MM.1S (cell line): ENCODE data around the gene IST1.

ENCODE experiments used
- DNase-seq: peaks from one replicate; pipeline ENCODE4 v3.0.0-alpha.2; 2015
- H2AFZ ChIP-seq: fragments of 300-600 bp; sonication (generic); 2 replicates; pipeline ENCODE4 v1.6.0; 2016; ENCODE audit warnings: antibody characterized with exemption, low read length
- H3F3A ChIP-seq: fragments of 300-600 bp; sonication (generic); 2 replicates; pipeline ENCODE4 v1.6.1; 2016; ENCODE audit warnings: mild to moderate bottlenecking, antibody characterized with exemption, low read length, moderate library complexity, mixed read lengths; ENCODE audit not compliant: insufficient read depth
- H3K27ac ChIP-seq: fragments of 300-600 bp; sonication (generic); 2 replicates; pipeline ENCODE4 v1.5.1; 2016; ENCODE audit warnings: mild to moderate bottlenecking, low read length
- H3K27me3 ChIP-seq: fragments of 300-600 bp; sonication (generic); replicated peaks from 2 replicates; pipeline ENCODE4 v1.6.0; 2016; ENCODE audit warnings: low read length; ENCODE audit not compliant: insufficient read depth
- H3K36me3 ChIP-seq: fragments of 300-600 bp; sonication (generic); replicated peaks from 2 replicates; pipeline ENCODE4 v1.6.1; 2016; ENCODE audit warnings: mild to moderate bottlenecking, low read length, mixed read lengths; ENCODE audit not compliant: insufficient read depth
- H3K4me1 ChIP-seq: fragments of 300-600 bp; sonication (generic); 2 replicates; pipeline ENCODE4 v1.6.1; 2016; ENCODE audit warnings: low read length, mixed read lengths
- H3K4me2 ChIP-seq: fragments of 300-600 bp; sonication (generic); 2 replicates; pipeline ENCODE4 v1.6.0; 2016; ENCODE audit warnings: low read depth, low read length
- H3K4me3 ChIP-seq: fragments of 300-600 bp; sonication (generic); 2 replicates; pipeline ENCODE4 v1.5.1; 2016; ENCODE audit warnings: low read length, mixed read lengths
- H3K79me2 ChIP-seq: fragments of 300-600 bp; sonication (generic); 2 replicates; pipeline ENCODE4 v1.6.1; 2016; ENCODE audit warnings: mixed run types, low read length, mixed read lengths
- H3K9ac ChIP-seq: fragments of 300-600 bp; sonication (generic); 2 replicates; pipeline ENCODE4 v1.6.1; 2016; ENCODE audit warnings: low read length, mixed read lengths
- H3K9me2 ChIP-seq: fragments of 300-600 bp; sonication (generic); replicated peaks from 2 replicates; pipeline ENCODE4 v1.6.1; 2016; ENCODE audit warnings: mild to moderate bottlenecking, low read length, mixed read lengths; ENCODE audit not compliant: insufficient read depth
- H3K9me3 ChIP-seq: fragments of 300-600 bp; sonication (generic); replicated peaks from 2 replicates; pipeline ENCODE4 v1.6.1; 2016; ENCODE audit warnings: mild to moderate bottlenecking, low read length, mixed read lengths; ENCODE audit not compliant: insufficient read depth
- H4K20me1 ChIP-seq: fragments of 300-600 bp; sonication (generic); 2 replicates; pipeline ENCODE4 v1.6.1; 2016; ENCODE audit warnings: mild to moderate bottlenecking, low read length, moderate library complexity, mixed read lengths; ENCODE audit not compliant: insufficient read depth
- EZH2 ChIP-seq: fragments of 300-600 bp; sonication (generic); optimal IDR thresholded peaks from 2 replicates; pipeline ENCODE3; 2017; ENCODE audit warnings: low read depth, mild to moderate bottlenecking, antibody characterized with exemption, low read length, mixed read lengths
- EZH2phosphoT487 ChIP-seq: fragments of 300-600 bp; sonication (generic); IDR thresholded peaks from 2 replicates; pipeline ENCODE4 v1.6.1; 2018; ENCODE audit warnings: antibody characterized with exemption, low read length
- TF ChIP-seq, protein P1 (sequence below): fragments of 300-600 bp; sonication (generic); IDR thresholded peaks from 2 replicates; pipeline ENCODE4 v1.5.1; 2016; ENCODE audit warnings: antibody characterized with exemption, low read length, mixed read lengths

Gene IST1

DNA sequence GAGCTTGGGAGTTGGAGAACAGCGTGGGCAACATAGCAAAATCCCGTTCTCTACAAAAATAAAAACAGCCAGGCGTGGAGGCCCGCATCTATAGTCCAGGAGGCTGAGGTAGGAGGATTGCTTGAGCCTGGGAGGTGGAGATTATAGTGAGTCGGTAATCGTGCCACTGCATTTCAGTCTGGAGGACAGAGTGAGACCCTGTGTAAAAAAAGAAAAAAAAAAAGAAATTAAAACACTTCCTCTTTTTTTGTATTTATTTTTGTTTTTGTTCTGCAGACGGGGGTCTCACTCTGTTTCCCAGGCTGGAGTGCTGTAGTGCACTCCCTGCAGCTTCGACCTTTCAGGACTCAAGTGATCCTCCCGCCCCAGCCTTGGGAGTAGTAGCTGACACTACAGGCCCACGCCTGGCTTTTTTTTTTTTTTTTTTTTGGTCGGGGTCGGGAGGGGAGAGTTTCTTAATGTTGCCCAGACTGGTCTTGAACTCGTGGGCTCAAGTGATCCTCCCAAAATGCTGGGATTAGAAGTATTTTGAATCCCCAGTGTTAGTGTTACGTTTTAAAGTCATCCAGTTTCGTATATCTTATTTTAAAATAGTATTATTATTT lies 1.5 kb downstream of the IST1 start:
- TF ChIP-seq, protein P1, sequence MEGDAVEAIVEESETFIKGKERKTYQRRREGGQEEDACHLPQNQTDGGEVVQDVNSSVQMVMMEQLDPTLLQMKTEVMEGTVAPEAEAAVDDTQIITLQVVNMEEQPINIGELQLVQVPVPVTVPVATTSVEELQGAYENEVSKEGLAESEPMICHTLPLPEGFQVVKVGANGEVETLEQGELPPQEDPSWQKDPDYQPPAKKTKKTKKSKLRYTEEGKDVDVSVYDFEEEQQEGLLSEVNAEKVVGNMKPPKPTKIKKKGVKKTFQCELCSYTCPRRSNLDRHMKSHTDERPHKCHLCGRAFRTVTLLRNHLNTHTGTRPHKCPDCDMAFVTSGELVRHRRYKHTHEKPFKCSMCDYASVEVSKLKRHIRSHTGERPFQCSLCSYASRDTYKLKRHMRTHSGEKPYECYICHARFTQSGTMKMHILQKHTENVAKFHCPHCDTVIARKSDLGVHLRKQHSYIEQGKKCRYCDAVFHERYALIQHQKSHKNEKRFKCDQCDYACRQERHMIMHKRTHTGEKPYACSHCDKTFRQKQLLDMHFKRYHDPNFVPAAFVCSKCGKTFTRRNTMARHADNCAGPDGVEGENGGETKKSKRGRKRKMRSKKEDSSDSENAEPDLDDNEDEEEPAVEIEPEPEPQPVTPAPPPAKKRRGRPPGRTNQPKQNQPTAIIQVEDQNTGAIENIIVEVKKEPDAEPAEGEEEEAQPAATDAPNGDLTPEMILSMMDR = no peak
- TF ChIP-seq EZH2phosphoT487 = no peak
- TF ChIP-seq EZH2 = no peak
- peaks cover 25% of the 10 kb centered on the region for H3F3A ChIP-seq
- no peaks in the 10 kb centered on the region for H3K36me3 ChIP-seq
- peak overlapping the region; percentile 94; the same call in 1 of the 2 replicates for H3K4me3 ChIP-seq
- peaks cover 28% of the 10 kb centered on the region for H4K20me1 ChIP-seq
- H3K4me1 ChIP-seq = 0 out of 2 replicates have a peak, but pooled peaks cover 3% of the 10 kb centered on the region
- H3K9ac ChIP-seq = no peak overlapping the region
- no peak overlapping the region for H3K27ac ChIP-seq
- no peak for DNase-seq
- H3K9me2 ChIP-seq = no peaks in the 10 kb centered on the region
- H3K9me3 ChIP-seq = no peaks in the 10 kb centered on the region
- H2AFZ ChIP-seq = no peak overlapping the region
- H3K79me2 ChIP-seq = peaks cover 66% of the 10 kb centered on the region
- no peaks in the 10 kb centered on the region for H3K27me3 ChIP-seq
- peak overlapping the region; percentile 61; the same call in 1 of the 2 replicates for H3K4me2 ChIP-seq

DNA sequence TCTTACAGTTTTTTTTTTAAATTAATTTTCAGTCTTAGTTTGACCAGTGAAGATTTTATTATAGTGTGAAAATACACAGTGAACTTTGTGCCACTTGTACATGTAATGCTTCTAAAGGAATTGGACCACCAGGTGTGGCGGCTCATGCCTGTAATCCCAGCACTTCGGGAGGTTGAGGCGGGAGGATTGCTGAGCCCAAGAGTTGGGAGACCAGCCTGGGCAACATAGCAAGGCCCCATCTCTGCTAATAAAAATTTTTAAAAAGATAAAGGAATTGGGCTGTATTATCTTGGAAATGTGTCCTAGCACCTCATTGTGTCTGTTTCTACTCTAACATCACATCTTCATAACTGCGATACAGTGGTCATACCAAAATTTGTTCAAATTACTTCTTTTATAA lies 3.8 kb downstream of the IST1 start:
- Histone ChIP-seq H3K4me3 (no peak overlapping the region), H4K20me1 (peaks cover 50% of the 10 kb centered on the region)

DNA sequence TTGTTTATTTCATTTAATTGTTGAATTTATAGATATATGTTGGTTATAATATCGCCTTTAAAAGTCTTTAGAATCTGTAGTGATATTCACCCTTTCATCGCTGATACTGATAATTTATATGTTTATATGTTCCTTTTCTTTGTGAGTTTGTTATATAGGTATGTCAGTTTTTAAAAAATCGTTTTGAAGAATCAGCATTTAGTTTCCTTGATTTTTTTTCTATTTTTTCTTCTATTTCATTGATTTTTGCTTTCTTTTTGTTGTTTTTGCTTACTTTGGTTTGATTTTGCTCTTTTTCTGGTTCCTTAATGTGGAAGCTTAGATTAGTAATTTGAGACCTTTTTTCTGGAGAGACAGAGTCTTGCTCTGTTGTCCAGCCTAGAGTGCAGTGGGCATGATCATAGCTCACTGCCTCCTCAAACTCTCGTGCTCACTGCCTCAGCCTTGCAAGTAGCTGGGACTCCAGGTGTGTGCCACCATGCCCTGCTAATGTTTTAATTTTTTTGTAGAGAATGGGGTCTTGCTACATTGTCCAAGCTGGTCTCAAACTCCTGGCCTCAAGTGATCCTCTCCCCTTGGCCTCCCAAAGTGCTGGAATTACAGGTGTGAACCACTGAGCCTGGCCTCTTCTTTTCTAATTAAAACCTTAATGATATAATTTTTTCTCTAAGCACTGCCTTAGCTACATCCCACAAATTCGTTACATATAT lies 7.5 kb downstream of the IST1 start:
- H3K4me1 ChIP-seq = no peaks in the 10 kb centered on the region
- H3F3A ChIP-seq = 0 out of 2 replicates have a peak, but pooled peaks cover 7% of the 10 kb centered on the region
- TF ChIP-seq EZH2phosphoT487 = no peak
- no peak for TF ChIP-seq EZH2
- TF ChIP-seq, protein P1 = no peak
- no peaks in the 10 kb centered on the region for H3K27me3 ChIP-seq
- H3K9ac ChIP-seq = no peak overlapping the region
- no peak overlapping the region for H3K4me2 ChIP-seq
- H3K36me3 ChIP-seq = no peaks in the 10 kb centered on the region
- H4K20me1 ChIP-seq = peaks cover 74% of the 10 kb centered on the region
- no peak for DNase-seq
- H3K9me2 ChIP-seq = no peaks in the 10 kb centered on the region
- no peak overlapping the region for H2AFZ ChIP-seq
- peaks cover 100% of the 10 kb centered on the region for H3K79me2 ChIP-seq
- H3K4me3 ChIP-seq = no peak overlapping the region
- no peaks in the 10 kb centered on the region for H3K9me3 ChIP-seq
- no peak overlapping the region for H3K27ac ChIP-seq

More for the DNA sequence above, 3.8 kb downstream of the IST1 start:
- Histone ChIP-seq H3K27ac (no peak overlapping the region), H3K27me3 (no peaks in the 10 kb centered on the region), H3K9me3 (no peaks in the 10 kb centered on the region), H3K36me3 (no peaks in the 10 kb centered on the region), H2AFZ (no peak overlapping the region), H3K79me2 (peaks cover 89% of the 10 kb centered on the region), H3K4me2 (no peak overlapping the region), H3K9me2 (no peaks in the 10 kb centered on the region), H3K9ac (no peak overlapping the region), H3F3A (peaks cover 21% of the 10 kb centered on the region), H3K4me1 (0 out of 2 replicates have a peak, but pooled peaks cover 3% of the 10 kb centered on the region)
- no peak for DNase-seq
- TF ChIP-seq, protein P1 = no peak
- TF ChIP-seq EZH2phosphoT487 = no peak
- no peak for TF ChIP-seq EZH2
